WTC11 (cell line): ENCODE data around the gene RPL26. TPM values are rescaled to one million over a fixed set of nuclear protein-coding genes. Genes with fewer than 3 reads are reported as not detected.
A peak's percentile ranks its signal among the peaks of the same experiment; 100 is the strongest.
"Not testable (repeated sequence)": the region's sequence is repeated elsewhere in the genome, so short reads cannot be mapped to it uniquely, and the experiment has no call there.

Source experiments
- ATAC-seq: fragments of 200-7000 bp; cut with Tn5 transposase; 2 replicates; pipeline ENCODE4 v1.10.0; 2021; ENCODE audit warnings: mild to moderate bottlenecking, moderate library complexity
- CTCF ChIA-PET: fragments of 300-600 bp; sonication (Branson Sonifier 250); formaldehyde crosslinking; loops from one replicate; lab custom pipeline; 2021; ENCODE audit warnings: antibody characterized with exemption; lab: Charles Lee
- POLR2A ChIA-PET: fragments of 350-600 bp; sonication (Branson Sonifier 250); formaldehyde crosslinking; loops from one replicate; lab custom pipeline; 2021; ENCODE audit warnings: antibody characterized with exemption; lab: Charles Lee
- DNase-seq: peaks from one replicate; pipeline ENCODE4 v3.0.0; 2021; ENCODE audit warnings: low spot score
- H3K27ac Mint-ChIP-seq: 2 replicates; pipeline ENCODE4 v1.8.0; 2021; ENCODE audit warnings: mixed read lengths
- H3K27me3 Mint-ChIP-seq: 2 replicates; pipeline ENCODE4 v1.8.0; 2021; ENCODE audit warnings: low read depth, mild to moderate bottlenecking, moderate library complexity, mixed read lengths
- H3K36me3 Mint-ChIP-seq: 2 replicates; pipeline ENCODE4 v1.8.0; 2021; ENCODE audit warnings: mixed read lengths
- H3K4me1 Mint-ChIP-seq: 2 replicates; pipeline ENCODE4 v1.8.0; 2022; ENCODE audit warnings: mixed read lengths
- H3K4me3 Mint-ChIP-seq: 2 replicates; pipeline ENCODE4 v1.8.0; 2021; ENCODE audit warnings: mild to moderate bottlenecking, moderate library complexity, mixed read lengths
- H3K9me3 Mint-ChIP-seq: 2 replicates; pipeline ENCODE4 v1.8.0; 2021; ENCODE audit warnings: mixed read lengths
- ATF6 ChIP-seq: sonication (generic); formaldehyde crosslinking; IDR thresholded peaks from 2 replicates; pipeline ENCODE4 v1.8.1; 2023; ENCODE audit warnings: mild to moderate bottlenecking, missing genetic modification reagents
- HMGA2 ChIP-seq: fragments of 250-450 bp; sonication (Bioruptor Pico); IDR thresholded peaks from 2 replicates; pipeline ENCODE4 v1.4.0; 2021; ENCODE audit warnings: mild to moderate bottlenecking, moderate library complexity
- JAZF1 ChIP-seq: fragments of 250-450 bp; sonication (Bioruptor Pico); IDR thresholded peaks from 2 replicates; pipeline ENCODE4 v1.9.0; 2021; ENCODE audit warnings: moderate library complexity, mild to moderate bottlenecking, inconsistent platforms
- NFE2L1 ChIP-seq: sonication (generic); formaldehyde crosslinking; IDR thresholded peaks from 2 replicates; pipeline ENCODE4 v1.8.1; 2023; ENCODE audit warnings: missing genetic modification reagents
- NR1H2 ChIP-seq: sonication (generic); formaldehyde crosslinking; IDR thresholded peaks from 2 replicates; pipeline ENCODE4 v1.9.0; 2021; ENCODE audit warnings: mild to moderate bottlenecking, moderate library complexity, missing genetic modification reagents
- SMAD3 ChIP-seq: sonication (generic); formaldehyde crosslinking; IDR thresholded peaks from 2 replicates; pipeline ENCODE4 v1.8.0; 2022; ENCODE audit warnings: missing genetic modification reagents, mild to moderate bottlenecking, borderline replicate concordance
- SMAD4 ChIP-seq: sonication (generic); formaldehyde crosslinking; IDR thresholded peaks from 2 replicates; pipeline ENCODE4 v1.8.0; 2022; ENCODE audit warnings: mild to moderate bottlenecking, missing genetic modification reagents
- SP1 ChIP-seq: sonication (generic); formaldehyde crosslinking; conservative IDR thresholded peaks from 2 replicates; pipeline ENCODE4 v1.8.1; 2022; ENCODE audit warnings: missing genetic modification reagents
- TP53 ChIP-seq: sonication (generic); formaldehyde crosslinking; IDR thresholded peaks from 2 replicates; pipeline ENCODE4 v1.8.1; 2023; ENCODE audit warnings: mild to moderate bottlenecking, missing genetic modification reagents
- ZNF317 ChIP-seq: sonication (generic); formaldehyde crosslinking; IDR thresholded peaks from 2 replicates; pipeline ENCODE4 v1.8.1; 2023; ENCODE audit warnings: low read depth, mild to moderate bottlenecking, moderate library complexity, missing genetic modification reagents, borderline replicate concordance
- ZNF671 ChIP-seq: fragments of 250-450 bp; sonication (Bioruptor Pico); IDR thresholded peaks from 2 replicates; pipeline ENCODE4 v1.8.0; 2021; ENCODE audit warnings: mild to moderate bottlenecking
- total RNA-seq: library from RNA; stranded (reverse); gene quantifications from 3 replicates; pipeline ENCODE4 v1.2.3, GENCODE V29; 2021
- TF ChIP-seq, protein P1 (sequence below): fragments of 250-450 bp; sonication (Bioruptor Pico); IDR thresholded peaks from 2 replicates; pipeline ENCODE4 v1.9.0; 2021; ENCODE audit warnings: mild to moderate bottlenecking
- TF ChIP-seq, protein P2 (sequence below): sonication (generic); formaldehyde crosslinking; IDR thresholded peaks from 2 replicates; pipeline ENCODE4 v1.8.1; 2023; ENCODE audit warnings: mild to moderate bottlenecking, missing genetic modification reagents, borderline replicate concordance
- TF ChIP-seq, protein P3 (sequence below): sonication (generic); formaldehyde crosslinking; IDR thresholded peaks from 2 replicates; pipeline ENCODE4 v1.8.1; 2023; ENCODE audit warnings: mild to moderate bottlenecking, missing genetic modification reagents, moderate library complexity
- TF ChIP-seq, protein P4 (sequence below): fragments of 250-450 bp; sonication (Bioruptor Pico); conservative IDR thresholded peaks from 2 replicates; pipeline ENCODE4 v1.9.0; 2021; ENCODE audit warnings: mild to moderate bottlenecking

Gene RPL26
- total RNA-seq, 1 experiment from 2014 or later: 1,825 TPM

DNA sequence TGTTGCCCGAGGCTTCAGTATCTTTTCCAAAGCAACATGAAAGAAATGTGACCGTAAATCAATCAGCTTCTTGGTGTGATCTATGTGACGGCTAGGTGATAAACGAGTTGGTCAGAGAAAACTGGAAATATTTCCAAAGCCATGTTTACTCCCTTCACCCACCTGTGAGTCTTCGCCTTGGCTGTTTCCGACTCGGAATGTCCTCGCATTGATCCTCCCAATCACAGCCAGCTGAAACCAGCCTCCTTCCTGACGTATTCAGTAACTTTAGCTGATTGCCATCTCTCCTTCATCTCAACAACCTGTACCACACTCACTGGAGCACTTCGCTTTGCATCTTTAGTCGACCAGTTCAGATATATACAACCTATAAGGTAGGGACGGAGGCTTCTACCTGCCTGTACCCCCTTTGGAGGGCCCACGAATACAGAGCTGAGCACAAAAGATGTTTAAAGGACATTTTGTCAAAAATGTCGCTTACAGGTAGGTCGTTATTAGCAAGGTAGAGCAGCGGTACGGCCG is 7.2 kb downstream of the RPL26 start:
- ChIA-PET POLR2A (interaction anchor here (0.6 to 1.6 kb wide), 10 partner anchors 34 to 256 kb away, joined by 3 to 15 read pairs (median 3); partner anchors contain the start of genes CTC1, PFAS and SLC25A35), CTCF (interaction anchor here (1.1 to 2.7 kb wide), 8 partner anchors 16 to 370 kb away, joined by 3 to 13 read pairs (median 5); partner anchors contain the start of genes ALOXE3 and SLC25A35)
- Mint-ChIP-seq H3K27me3 (no peaks in the 10 kb centered on the region), H3K4me3 (peak overlapping the region; percentile 84), H3K36me3 (peaks cover 54% of the 10 kb centered on the region), H3K4me1 (peaks cover 34% of the 10 kb centered on the region), H3K27ac (peak overlapping the region; percentile 79)
- DNase-seq: no peak
- peak; percentile 10 for ATAC-seq
- no peak for TF ChIP-seq SMAD3 (CRISPR knock-in tag)
- TF ChIP-seq NFE2L1 (CRISPR knock-in tag): no peak
- peak; percentile 85 for TF ChIP-seq ZNF671 (CRISPR knock-in tag)
- TF ChIP-seq, protein P1, sequence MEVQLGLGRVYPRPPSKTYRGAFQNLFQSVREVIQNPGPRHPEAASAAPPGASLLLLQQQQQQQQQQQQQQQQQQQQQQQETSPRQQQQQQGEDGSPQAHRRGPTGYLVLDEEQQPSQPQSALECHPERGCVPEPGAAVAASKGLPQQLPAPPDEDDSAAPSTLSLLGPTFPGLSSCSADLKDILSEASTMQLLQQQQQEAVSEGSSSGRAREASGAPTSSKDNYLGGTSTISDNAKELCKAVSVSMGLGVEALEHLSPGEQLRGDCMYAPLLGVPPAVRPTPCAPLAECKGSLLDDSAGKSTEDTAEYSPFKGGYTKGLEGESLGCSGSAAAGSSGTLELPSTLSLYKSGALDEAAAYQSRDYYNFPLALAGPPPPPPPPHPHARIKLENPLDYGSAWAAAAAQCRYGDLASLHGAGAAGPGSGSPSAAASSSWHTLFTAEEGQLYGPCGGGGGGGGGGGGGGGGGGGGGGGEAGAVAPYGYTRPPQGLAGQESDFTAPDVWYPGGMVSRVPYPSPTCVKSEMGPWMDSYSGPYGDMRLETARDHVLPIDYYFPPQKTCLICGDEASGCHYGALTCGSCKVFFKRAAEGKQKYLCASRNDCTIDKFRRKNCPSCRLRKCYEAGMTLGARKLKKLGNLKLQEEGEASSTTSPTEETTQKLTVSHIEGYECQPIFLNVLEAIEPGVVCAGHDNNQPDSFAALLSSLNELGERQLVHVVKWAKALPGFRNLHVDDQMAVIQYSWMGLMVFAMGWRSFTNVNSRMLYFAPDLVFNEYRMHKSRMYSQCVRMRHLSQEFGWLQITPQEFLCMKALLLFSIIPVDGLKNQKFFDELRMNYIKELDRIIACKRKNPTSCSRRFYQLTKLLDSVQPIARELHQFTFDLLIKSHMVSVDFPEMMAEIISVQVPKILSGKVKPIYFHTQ (CRISPR knock-in tag): 0 out of 2 replicates have a peak, but pooled peaks have one; percentile 16
- TF ChIP-seq, all 79 proteins: peak for 2
- no peaks in the 10 kb centered on the region for H3K9me3 Mint-ChIP-seq

DNA sequence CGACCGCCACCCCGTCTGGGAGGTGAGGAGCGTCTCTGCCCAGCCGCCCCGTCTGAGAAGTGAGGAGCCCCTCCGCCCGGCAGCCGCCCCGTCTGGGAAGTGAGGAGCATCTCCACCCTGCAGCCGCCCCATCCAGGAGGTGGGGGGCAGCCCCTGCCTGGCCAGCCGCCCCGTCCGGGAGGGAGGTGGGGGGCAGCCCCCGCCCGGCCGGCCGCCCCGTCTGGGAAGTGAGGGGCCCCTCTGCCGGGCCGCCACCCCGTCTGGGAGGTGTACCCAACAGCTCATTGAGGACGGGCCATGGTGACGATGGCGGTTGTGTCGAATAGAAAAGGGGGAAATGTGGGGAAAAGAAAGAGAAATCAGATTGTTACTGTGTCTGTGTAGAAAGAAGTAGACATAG is 9.1 kb downstream of the RPL26 start:
- H3K36me3 Mint-ChIP-seq: peaks cover 50% of the 10 kb centered on the region
- ATAC-seq, POLR2A ChIA-PET, H3K27ac Mint-ChIP-seq, CTCF ChIA-PET, H3K9me3 Mint-ChIP-seq, H3K4me3 Mint-ChIP-seq, DNase-seq, H3K27me3 Mint-ChIP-seq: not testable (repeated sequence)
- H3K4me1 Mint-ChIP-seq: peaks cover 22% of the 10 kb centered on the region

DNA sequence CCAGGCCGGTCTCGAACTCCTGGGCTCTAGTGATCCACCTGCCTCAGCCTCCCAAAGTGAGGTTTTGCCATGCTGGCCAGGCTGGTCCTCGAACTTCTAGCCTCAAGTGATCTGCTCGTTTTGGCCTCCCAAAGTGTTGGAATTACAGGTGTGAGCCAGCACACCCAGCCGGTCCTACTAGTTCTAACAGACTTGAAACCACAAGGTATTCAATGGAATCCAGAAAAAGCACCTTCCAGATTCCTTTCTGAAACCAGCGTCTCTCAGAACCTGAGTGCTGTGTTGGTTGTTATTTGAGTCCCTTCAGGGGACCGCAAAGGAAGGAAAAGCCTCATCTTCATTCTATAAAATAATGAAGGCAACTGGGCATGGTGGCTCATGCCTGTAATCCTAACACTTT is 10.6 kb downstream of the RPL26 start:
- ChIA-PET POLR2A (no interaction called here), CTCF (no interaction called here)
- no peaks in the 10 kb centered on the region for H3K9me3 Mint-ChIP-seq
- no peak overlapping the region for H3K4me3 Mint-ChIP-seq
- no peak for TF ChIP-seq NR1H2 (CRISPR knock-in tag)
- H3K4me1 Mint-ChIP-seq: peaks cover 16% of the 10 kb centered on the region
- ATAC-seq (no peak), DNase-seq (no peak)
- no peak overlapping the region for H3K27ac Mint-ChIP-seq
- H3K36me3 Mint-ChIP-seq: peaks cover 43% of the 10 kb centered on the region
- no peaks in the 10 kb centered on the region for H3K27me3 Mint-ChIP-seq

DNA sequence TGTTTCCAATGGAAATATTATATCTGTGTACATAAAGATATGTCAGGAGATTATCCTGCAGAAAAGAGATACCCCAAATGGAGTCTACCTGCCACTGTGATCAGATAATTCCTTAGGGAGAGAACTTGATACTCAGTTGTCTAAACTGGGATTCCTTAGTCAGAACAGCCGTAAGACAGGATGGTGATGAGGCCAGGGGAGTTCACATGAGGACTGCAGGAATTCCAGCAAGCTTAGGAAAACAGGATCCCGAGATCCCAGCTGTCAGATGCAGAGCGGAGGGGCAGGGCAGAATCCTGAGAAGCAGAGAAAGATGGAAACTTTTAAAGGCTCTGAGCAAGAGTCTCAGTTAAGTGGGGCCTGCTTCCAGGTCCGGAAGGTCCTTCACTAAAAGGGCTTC is 11.2 kb downstream of the RPL26 start:
- Mint-ChIP-seq H3K27ac (peak overlapping the region; percentile 68; the same call in 1 of the 2 replicates), H3K4me1 (peaks cover 11% of the 10 kb centered on the region), H3K27me3 (no peaks in the 10 kb centered on the region), H3K4me3 (no peak overlapping the region), H3K9me3 (no peaks in the 10 kb centered on the region), H3K36me3 (peaks cover 40% of the 10 kb centered on the region)
- POLR2A ChIA-PET: no interaction called here
- no peak for ATAC-seq
- CTCF ChIA-PET: no interaction called here
- DNase-seq: no peak
- TF ChIP-seq, protein P2, sequence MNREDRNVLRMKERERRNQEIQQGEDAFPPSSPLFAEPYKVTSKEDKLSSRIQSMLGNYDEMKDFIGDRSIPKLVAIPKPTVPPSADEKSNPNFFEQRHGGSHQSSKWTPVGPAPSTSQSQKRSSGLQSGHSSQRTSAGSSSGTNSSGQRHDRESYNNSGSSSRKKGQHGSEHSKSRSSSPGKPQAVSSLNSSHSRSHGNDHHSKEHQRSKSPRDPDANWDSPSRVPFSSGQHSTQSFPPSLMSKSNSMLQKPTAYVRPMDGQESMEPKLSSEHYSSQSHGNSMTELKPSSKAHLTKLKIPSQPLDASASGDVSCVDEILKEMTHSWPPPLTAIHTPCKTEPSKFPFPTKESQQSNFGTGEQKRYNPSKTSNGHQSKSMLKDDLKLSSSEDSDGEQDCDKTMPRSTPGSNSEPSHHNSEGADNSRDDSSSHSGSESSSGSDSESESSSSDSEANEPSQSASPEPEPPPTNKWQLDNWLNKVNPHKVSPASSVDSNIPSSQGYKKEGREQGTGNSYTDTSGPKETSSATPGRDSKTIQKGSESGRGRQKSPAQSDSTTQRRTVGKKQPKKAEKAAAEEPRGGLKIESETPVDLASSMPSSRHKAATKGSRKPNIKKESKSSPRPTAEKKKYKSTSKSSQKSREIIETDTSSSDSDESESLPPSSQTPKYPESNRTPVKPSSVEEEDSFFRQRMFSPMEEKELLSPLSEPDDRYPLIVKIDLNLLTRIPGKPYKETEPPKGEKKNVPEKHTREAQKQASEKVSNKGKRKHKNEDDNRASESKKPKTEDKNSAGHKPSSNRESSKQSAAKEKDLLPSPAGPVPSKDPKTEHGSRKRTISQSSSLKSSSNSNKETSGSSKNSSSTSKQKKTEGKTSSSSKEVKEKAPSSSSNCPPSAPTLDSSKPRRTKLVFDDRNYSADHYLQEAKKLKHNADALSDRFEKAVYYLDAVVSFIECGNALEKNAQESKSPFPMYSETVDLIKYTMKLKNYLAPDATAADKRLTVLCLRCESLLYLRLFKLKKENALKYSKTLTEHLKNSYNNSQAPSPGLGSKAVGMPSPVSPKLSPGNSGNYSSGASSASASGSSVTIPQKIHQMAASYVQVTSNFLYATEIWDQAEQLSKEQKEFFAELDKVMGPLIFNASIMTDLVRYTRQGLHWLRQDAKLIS: no peak
- TF ChIP-seq ZNF317: no peak
- no peak for TF ChIP-seq ATF6 (CRISPR knock-in tag)
- TF ChIP-seq, protein P3, sequence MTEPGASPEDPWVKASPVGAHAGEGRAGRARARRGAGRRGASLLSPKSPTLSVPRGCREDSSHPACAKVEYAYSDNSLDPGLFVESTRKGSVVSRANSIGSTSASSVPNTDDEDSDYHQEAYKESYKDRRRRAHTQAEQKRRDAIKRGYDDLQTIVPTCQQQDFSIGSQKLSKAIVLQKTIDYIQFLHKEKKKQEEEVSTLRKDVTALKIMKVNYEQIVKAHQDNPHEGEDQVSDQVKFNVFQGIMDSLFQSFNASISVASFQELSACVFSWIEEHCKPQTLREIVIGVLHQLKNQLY (CRISPR knock-in tag): no peak
- TF ChIP-seq SP1 (CRISPR knock-in tag): no peak
- TF ChIP-seq JAZF1 (CRISPR knock-in tag): no peak
- no peak for TF ChIP-seq SMAD4 (CRISPR knock-in tag)
- TF ChIP-seq HMGA2: no peak
- TF ChIP-seq, protein P4, sequence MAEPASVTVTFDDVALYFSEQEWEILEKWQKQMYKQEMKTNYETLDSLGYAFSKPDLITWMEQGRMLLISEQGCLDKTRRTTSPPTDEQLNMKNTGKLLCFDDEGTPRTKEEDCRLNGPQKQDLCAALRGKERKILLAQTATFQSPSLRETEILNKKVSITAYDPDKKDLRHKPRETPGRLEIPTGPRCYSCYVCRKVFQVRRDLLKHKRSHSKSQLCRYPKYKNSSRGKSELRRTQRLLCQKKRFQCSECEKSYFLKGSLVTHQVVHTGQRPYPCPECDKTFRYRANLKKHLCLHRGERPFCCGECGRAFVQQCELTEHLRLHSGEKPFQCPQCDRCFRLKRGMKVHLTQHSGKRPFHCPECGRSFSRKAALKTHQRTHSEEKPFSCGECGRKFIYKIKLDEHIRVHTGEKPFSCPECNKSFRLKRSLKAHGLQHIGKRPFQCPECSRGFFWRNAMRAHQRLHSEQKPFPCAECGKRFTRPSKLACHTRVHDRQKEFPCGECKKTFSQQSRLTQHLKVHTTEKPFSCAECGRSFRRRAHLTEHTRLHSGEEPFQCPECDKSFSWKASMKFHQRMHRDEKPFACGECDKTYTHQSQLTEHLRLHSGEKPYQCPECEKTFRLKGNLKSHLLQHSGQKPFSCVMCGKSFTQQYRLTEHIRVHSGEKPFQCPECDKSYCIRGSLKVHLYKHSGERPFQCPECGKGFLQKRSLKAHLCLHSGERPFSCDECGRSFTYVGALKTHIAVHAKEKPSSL (CRISPR knock-in tag): no peak
- TF ChIP-seq TP53 (CRISPR knock-in tag): no peak
